Activated CD4-positive, CD25-positive, alpha-beta regulatory T cell treated with anti-CD3 and anti-CD28 coated beads, Interleukin-2, amount 50 U/mL, for 72 hours (primary cell): ENCODE measurements around the gene TMTC2.

Experiments used
- DNase-seq: peaks from one replicate; pipeline ENCODE4 v3.0.0; 2021

The TMTC2 gene

GRCh38 chr12:83147341-83147740 lies 460.6 kb downstream of the TMTC2 start:
- DNase-seq, result no peak

- no peak for DNase-seq
Observed at GRCh38 chr12:83149987-83150386, 463.3 kb downstream of the TMTC2 start.

- no peak for DNase-seq
Observed at GRCh38 chr12:83150465-83151189, 463.9 kb downstream of the TMTC2 start.

GRCh38 chr12:83153177-83153576 lies 466.5 kb downstream of the TMTC2 start:
- no peak for DNase-seq

GRCh38 chr12:83156815-83157214 lies 470.1 kb downstream of the TMTC2 start:
- DNase-seq, result no peak

- DNase-seq, result no peak
Observed at GRCh38 chr12:83157604-83158003, 470.9 kb downstream of the TMTC2 start.

GRCh38 chr12:83158613-83159207 lies 472.0 kb downstream of the TMTC2 start:
- DNase-seq, result no peak

- DNase-seq, result no peak
Observed at GRCh38 chr12:83161456-83161855, 474.8 kb downstream of the TMTC2 start.

- no peak for DNase-seq
Observed at GRCh38 chr12:83168751-83169150, 482.0 kb downstream of the TMTC2 start.

- DNase-seq, result no peak
Observed at GRCh38 chr12:83172441-83172840, 485.7 kb downstream of the TMTC2 start.

- no peak for DNase-seq
Observed at GRCh38 chr12:83172866-83173649, 486.4 kb downstream of the TMTC2 start.

- no peak for DNase-seq
Observed at GRCh38 chr12:83179999-83180398, 493.3 kb downstream of the TMTC2 start.

GRCh38 chr12:83181074-83181473 lies 494.4 kb downstream of the TMTC2 start:
- DNase-seq, result no peak

GRCh38 chr12:83183132-83183531 lies 496.4 kb downstream of the TMTC2 start:
- no peak for DNase-seq
